HL-60/S4 treated with retinoic acid at 250 ng/mL for 4 days and 3 days (cell line): ENCODE results near the gene PRRG4.
"Not testable (repeated sequence)": the region's sequence is repeated elsewhere in the genome, so short reads cannot be mapped to it uniquely, and the experiment has no call there.

Experiments
- in situ Hi-C: fragments of 300-500 bp; cut with MboI; formaldehyde crosslinking; loops from 2 replicates; pipeline ENCODE4 v1.7.0; 2022; ENCODE audit warnings: low sequenced_read_pairs

Gene PRRG4

GRCh38 chr11:32830413-32830738 is 649 bp downstream of the PRRG4 start:
- in situ Hi-C loops, result no loop called here

DNA sequence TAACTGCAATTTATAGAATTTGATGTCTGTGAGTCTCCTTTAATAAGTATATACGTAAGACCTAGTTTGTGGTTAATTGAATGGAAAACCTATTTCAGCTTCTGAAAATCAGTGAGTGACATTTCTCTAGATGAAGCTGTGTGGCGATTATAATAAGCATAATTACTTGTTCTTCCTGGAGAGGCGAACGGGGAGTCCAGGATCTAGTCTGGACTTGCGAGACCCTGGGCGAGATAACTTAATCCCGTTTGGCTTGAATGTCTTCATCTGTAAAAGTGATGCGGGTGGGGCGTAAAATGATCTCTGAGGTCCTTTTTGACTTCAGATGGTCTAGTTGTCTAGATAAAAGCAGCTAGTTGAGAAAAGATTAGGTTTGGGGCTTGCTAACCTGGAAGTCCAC is 1.1 kb downstream of the PRRG4 start:
- in situ Hi-C loops, result no loop called here

GRCh38 chr11:32831221-32831620 is 1.5 kb downstream of the PRRG4 start:
- in situ Hi-C loops, result no loop called here

GRCh38 chr11:32833921-32834320 is 4.2 kb downstream of the PRRG4 start:
- in situ Hi-C loops, result no loop called here

DNA sequence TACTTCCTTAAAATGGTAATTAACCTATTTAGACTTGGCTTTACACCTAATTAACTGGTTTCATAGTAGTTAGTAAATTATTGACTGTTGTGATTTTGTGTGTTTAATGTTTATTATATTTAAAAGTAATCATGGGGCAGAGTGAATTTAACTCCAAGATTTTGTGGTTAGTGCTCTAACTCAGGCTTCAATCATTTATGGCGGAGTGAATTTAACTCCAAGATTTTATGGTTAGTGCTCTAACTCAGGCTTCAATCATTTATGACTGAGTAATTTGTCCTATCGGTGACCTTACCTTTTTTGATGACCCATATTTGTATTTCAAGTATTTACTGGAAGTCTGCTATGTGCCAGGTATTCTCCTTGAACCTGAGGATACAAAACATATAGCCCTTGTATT is 7.2 kb downstream of the PRRG4 start:
- in situ Hi-C loops, result no loop called here

GRCh38 chr11:32838505-32839274 is 9.0 kb downstream of the PRRG4 start:
- in situ Hi-C loops, result no loop called here

- in situ Hi-C loops, result no loop called here
Observed at GRCh38 chr11:32839308-32839707, 9.6 kb downstream of the PRRG4 start.

GRCh38 chr11:32840587-32840986 is 10.9 kb downstream of the PRRG4 start:
- in situ Hi-C loops, result no loop called here

DNA sequence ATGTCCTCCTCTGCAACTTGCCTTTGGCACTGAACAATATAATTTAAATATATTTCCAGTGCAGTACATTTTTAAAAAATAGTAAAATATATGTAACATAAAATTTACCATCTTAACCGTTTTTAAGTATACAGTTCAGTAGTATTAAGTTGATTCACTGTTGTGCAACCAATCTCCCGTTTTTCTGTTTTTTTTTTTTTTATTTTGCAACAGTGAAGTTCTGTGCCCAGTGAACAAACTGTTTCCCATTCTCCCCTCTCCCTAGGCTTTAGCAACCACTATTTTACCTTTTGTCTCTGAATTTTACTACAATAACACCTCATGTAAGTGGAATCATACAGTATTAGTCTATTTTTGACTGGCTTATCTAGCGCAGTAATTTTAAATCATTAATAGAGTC is 13.8 kb downstream of the PRRG4 start:
- in situ Hi-C loops, result no loop called here

- in situ Hi-C loops, result no loop called here
Observed at GRCh38 chr11:32847511-32847910, 17.8 kb downstream of the PRRG4 start.

DNA sequence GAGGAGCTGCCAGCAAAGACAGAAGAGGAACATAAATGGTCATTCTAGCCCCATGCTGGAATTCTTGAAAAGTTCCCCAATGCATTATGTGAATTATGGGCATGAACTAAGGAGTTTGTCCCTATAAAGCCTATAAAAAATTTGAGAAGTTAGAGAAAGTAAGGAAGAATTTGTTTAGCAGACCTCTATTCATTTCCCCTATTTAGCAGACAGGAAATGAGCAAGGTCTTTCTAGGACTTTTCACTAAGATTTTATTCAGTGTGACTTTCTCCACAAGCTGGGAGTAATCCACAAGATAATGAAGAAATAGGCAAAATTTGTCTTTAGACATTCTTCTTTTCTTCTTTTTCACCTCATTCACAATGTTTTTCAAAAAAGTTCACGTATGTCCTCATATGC is 20.0 kb downstream of the PRRG4 start:
- in situ Hi-C loops, result no loop called here

DNA sequence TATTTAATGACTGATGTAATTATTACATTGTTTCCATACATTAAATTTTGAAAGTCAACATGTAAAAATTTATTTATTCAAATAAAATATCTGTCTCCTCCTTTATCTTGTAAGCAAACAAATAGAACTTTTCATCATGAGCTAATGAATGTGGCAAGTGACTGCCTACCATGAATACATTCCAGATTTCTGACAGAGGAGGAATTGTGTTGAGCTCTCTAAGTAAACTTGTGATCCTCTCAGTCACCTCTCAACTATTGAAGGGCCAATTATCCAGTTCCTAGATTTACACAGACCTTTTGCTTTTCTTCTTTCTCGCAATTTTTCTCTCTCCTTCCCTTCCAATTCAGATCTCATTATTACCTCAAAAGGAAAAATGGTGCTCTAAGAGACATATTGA is 21.5 kb downstream of the PRRG4 start:
- in situ Hi-C loops, result no loop called here

- in situ Hi-C loops, result no loop called here
Observed at GRCh38 chr11:32852207-32852606, 22.5 kb downstream of the PRRG4 start.

- in situ Hi-C loops, result no loop called here
Observed at GRCh38 chr11:32855601-32856000, 25.9 kb downstream of the PRRG4 start.

- in situ Hi-C loops, result no loop called here
Observed at GRCh38 chr11:32858731-32859130, 29.0 kb downstream of the PRRG4 start.

DNA sequence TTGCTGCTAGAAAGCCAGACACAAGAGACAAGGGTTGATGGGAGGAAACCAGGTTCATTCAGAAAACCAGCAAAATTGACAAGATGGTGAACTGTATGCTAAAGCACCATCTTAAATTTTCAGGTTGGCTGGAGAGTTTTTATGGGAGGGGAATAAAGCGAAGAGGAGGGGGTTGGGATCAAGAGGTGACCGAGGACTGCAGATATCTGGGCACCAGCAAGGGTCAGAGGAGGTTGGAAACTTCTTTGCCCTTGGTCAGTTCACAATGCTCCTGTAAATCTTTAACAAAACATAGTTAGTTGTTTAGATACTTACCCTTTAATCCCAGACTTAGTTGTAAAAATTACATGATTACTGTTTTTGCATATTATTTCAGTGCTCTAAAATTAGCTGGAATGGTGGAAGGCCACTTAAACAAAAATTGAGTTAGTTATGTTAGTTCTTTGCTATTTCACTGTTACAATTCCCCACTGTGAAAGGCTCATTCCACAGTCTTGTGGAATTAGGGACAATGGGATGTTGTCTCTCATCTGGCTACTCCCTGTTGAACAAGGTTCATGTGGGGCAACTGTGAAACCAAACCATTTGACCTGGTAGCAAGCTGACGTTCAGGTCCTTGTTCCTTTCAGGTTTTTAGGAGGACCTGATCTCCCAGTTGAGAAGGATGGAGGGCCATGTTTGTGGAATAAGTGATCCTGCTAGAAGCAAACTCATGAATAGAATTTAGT is 32.3 kb downstream of the PRRG4 start:
- in situ Hi-C loops, result no loop called here

GRCh38 chr11:32864555-32864954 is 34.8 kb downstream of the PRRG4 start:
- in situ Hi-C loops, result no loop called here

DNA sequence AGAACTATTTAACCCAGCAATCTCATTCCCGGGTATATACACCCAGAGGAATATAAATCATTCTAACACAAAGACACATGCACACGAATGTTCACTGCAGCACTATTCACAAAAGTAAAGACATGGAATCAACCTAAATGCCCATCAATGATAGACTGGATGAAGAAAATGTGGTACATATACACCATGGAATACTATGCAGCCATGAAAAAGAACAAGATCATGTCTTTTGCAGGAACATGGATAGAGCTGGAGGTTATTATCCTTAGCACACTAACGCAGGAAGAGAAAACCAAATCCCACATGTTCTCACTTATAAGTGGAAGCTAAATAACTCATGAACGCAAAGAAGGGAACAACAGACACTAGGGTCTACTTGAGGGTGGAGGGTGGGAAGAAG is 39.0 kb downstream of the PRRG4 start:
- in situ Hi-C loops, result not testable (repeated sequence)

DNA sequence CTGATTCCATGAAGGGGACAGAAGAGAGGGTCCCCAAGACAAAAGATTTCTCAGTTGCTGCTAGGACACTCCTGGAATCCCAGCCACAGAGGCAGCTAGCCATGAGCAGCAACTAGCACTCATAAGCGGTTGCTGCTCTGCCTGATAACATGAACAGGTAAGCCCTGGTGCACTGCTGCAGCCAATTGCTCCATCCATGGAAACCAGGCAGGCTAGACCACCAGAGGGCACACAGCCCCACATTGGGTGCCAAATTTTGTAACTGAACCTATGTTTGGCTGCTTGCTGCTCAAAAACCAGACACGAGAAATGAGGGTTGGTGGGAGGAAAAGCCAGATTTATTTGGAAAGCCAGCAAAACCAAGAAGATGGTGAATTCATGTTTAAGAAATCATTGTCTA is 40.9 kb downstream of the PRRG4 start:
- in situ Hi-C loops, result no loop called here

DNA sequence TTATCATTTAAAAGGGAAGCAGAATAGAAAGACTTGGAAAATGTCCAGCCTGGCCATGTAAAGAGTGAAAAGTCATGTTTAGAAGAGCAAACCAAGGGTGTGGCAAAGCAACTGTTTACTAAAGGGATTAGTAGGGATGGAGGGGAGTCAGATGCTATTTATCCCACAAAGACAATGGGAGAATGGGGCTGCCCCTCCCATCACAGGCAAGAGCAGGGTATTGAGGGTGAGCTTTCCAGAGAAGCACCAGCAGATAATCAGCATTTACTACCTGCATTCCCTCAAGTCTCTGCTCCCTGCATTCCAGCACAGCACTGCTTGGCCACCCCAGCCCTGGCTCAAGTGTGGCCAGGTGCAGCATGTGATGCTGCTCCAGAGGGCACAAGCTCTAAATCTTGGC is 44.4 kb downstream of the PRRG4 start:
- in situ Hi-C loops, result no loop called here

- in situ Hi-C loops, result no loop called here
Observed at GRCh38 chr11:32881286-32881685, 51.6 kb downstream of the PRRG4 start.

GRCh38 chr11:32883421-32883820 is 53.7 kb downstream of the PRRG4 start:
- in situ Hi-C loops, result no loop called here

GRCh38 chr11:32884023-32884422 is 54.3 kb downstream of the PRRG4 start:
- in situ Hi-C loops, result no loop called here
